H9 (cell line): Measurements from ENCODE around the gene EEF1AKMT2. TPM values are rescaled to one million over a fixed set of nuclear protein-coding genes. Genes with fewer than 3 reads are reported as not detected.

ENCODE experiments used
- DNase-seq: peaks from one replicate; pipeline ENCODE4 v3.0.0-alpha.2; 2017
- H2AFZ ChIP-seq: one replicate; pipeline ENCODE4 v1.6.1; 2013; ENCODE audit warnings: mild to moderate bottlenecking, low read length, control low read depth, moderate library complexity
- H2AK5ac ChIP-seq: 2 replicates; pipeline ENCODE4 v1.6.1; 2013; ENCODE audit warnings: low read length, control low read depth, mixed read lengths; ENCODE audit not compliant: insufficient read length
- H2BK120ac ChIP-seq: one replicate; pipeline ENCODE4 v1.6.1; 2013; ENCODE audit warnings: low read depth, mild to moderate bottlenecking, low read length, control low read depth, inconsistent platforms; ENCODE audit not compliant: poor library complexity, severe bottlenecking
- H2BK12ac ChIP-seq: 2 replicates; pipeline ENCODE4 v1.6.1; 2013; ENCODE audit warnings: low read length, control low read depth, mixed read lengths, low read depth; ENCODE audit not compliant: insufficient read length
- H2BK15ac ChIP-seq: 2 replicates; pipeline ENCODE4 v1.6.1; 2013; ENCODE audit warnings: low read depth, low read length, control low read depth
- H2BK20ac ChIP-seq: one replicate; pipeline ENCODE4 v1.6.1; 2013; ENCODE audit warnings: low read depth, mild to moderate bottlenecking, low read length, control low read depth, inconsistent platforms; ENCODE audit not compliant: poor library complexity, severe bottlenecking
- H2BK5ac ChIP-seq: 2 replicates; pipeline ENCODE4 v1.6.1; 2013; ENCODE audit warnings: low read length, control low read depth, mixed read lengths; ENCODE audit not compliant: insufficient read length
- H3K14ac ChIP-seq: 2 replicates; pipeline ENCODE4 v1.6.1; 2013; ENCODE audit warnings: low read length, control low read depth; ENCODE audit not compliant: insufficient read depth
- H3K18ac ChIP-seq: 2 replicates; pipeline ENCODE4 v1.6.1; 2013; ENCODE audit warnings: low read depth, mild to moderate bottlenecking, mixed read lengths, low read length, control low read depth; ENCODE audit not compliant: insufficient read length
- H3K23ac ChIP-seq: 2 replicates; pipeline ENCODE4 v1.6.1; 2013; ENCODE audit warnings: low read length, control low read depth, mixed read lengths, low read depth; ENCODE audit not compliant: insufficient read length
- H3K23me2 ChIP-seq: 2 replicates; pipeline ENCODE4 v1.6.1; 2013; ENCODE audit warnings: low read depth, mild to moderate bottlenecking, mixed read lengths, low read length, control low read depth; ENCODE audit not compliant: insufficient read length, poor library complexity, severe bottlenecking
- H3K27ac ChIP-seq: 2 replicates; pipeline ENCODE4 v1.5.1; 2013; ENCODE audit warnings: low read length, control low read depth, mixed read lengths, low read depth; ENCODE audit not compliant: insufficient read length
- H3K27me3 ChIP-seq: 2 replicates; pipeline ENCODE4 v1.6.1; 2013; ENCODE audit warnings: low read length, control low read depth, inconsistent platforms; ENCODE audit not compliant: insufficient read depth
- H3K4ac ChIP-seq: 2 replicates; pipeline ENCODE4 v1.6.1; 2013; ENCODE audit warnings: low read depth, mild to moderate bottlenecking, control low read depth, inconsistent platforms, low read length, moderate library complexity
- H3K4me1 ChIP-seq: 2 replicates; pipeline ENCODE4 v1.6.1; 2013; ENCODE audit warnings: low read length, control low read depth, inconsistent platforms; ENCODE audit not compliant: insufficient read depth
- H3K4me2 ChIP-seq: 2 replicates; pipeline ENCODE4 v1.6.1; 2013; ENCODE audit warnings: low read length, control low read depth, mixed read lengths; ENCODE audit not compliant: insufficient read length, insufficient read depth
- H3K56ac ChIP-seq: 2 replicates; pipeline ENCODE4 v1.6.1; 2013; ENCODE audit warnings: low read depth, mild to moderate bottlenecking, mixed read lengths, low read length, control low read depth; ENCODE audit not compliant: insufficient read length
- H3K79me1 ChIP-seq: 2 replicates; pipeline ENCODE4 v1.6.1; 2013; ENCODE audit warnings: low read depth, mild to moderate bottlenecking, moderate library complexity, low read length, control low read depth, inconsistent platforms; ENCODE audit not compliant: insufficient read depth, poor library complexity, severe bottlenecking
- H3K79me2 ChIP-seq: 2 replicates; pipeline ENCODE4 v1.6.1; 2013; ENCODE audit warnings: low read length, control low read depth, inconsistent platforms; ENCODE audit not compliant: insufficient read depth
- H3K9ac ChIP-seq: 2 replicates; pipeline ENCODE4 v1.6.1; 2013; ENCODE audit warnings: low read length, control low read depth, mixed read lengths; ENCODE audit not compliant: insufficient read length; ENCODE audit errors: extremely low read depth
- H3K9me3 ChIP-seq: one replicate; pipeline ENCODE4 v1.6.1; 2013; ENCODE audit warnings: low read depth, low read length, inconsistent platforms; ENCODE audit not compliant: control insufficient read depth
- H3T11ph ChIP-seq: one replicate; pipeline ENCODE4 v1.6.1; 2013; ENCODE audit warnings: mild to moderate bottlenecking, low read length, control low read depth, inconsistent platforms
- H4K20me1 ChIP-seq: one replicate; pipeline ENCODE4 v1.6.1; 2013; ENCODE audit not compliant: control insufficient read depth, insufficient read length, insufficient read depth
- H4K5ac ChIP-seq: 2 replicates; pipeline ENCODE4 v1.6.1; 2013; ENCODE audit warnings: low read depth, mild to moderate bottlenecking, mixed read lengths, low read length, control low read depth; ENCODE audit not compliant: insufficient read length
- H4K8ac ChIP-seq: replicated peaks from 2 replicates; pipeline ENCODE4 v1.6.1; 2013; ENCODE audit warnings: low read length, control low read depth, mixed read lengths, low read depth; ENCODE audit not compliant: insufficient read length
- H4K91ac ChIP-seq: 2 replicates; pipeline ENCODE4 v1.6.1; 2013; ENCODE audit warnings: low read depth, mild to moderate bottlenecking, moderate library complexity, mixed read lengths, low read length, control low read depth; ENCODE audit not compliant: insufficient read length
- H3K27ac Mint-ChIP-seq, 3 experiments: 2 replicates in 2 of 3; 3 replicates in 1 of 3; pipeline ENCODE4 v1.8.0; 2020 to 2021; ENCODE audit warnings: mixed read lengths in 3 of 3, mild to moderate bottlenecking in 1 of 3, moderate library complexity in 1 of 3
- H3K27me3 Mint-ChIP-seq: 2 replicates; pipeline ENCODE4 v1.8.0; 2021; ENCODE audit warnings: low read depth, mild to moderate bottlenecking, moderate library complexity, mixed read lengths
- H3K36me3 Mint-ChIP-seq, 3 experiments: 2 replicates in 2 of 3; 3 replicates in 1 of 3; pipeline ENCODE4 v1.8.0; 2020 to 2021; ENCODE audit warnings: low read depth in 3 of 3, mixed read lengths in 3 of 3; ENCODE audit not compliant: insufficient read depth in 1 of 3
- H3K4me1 Mint-ChIP-seq, 2 experiments: 2 replicates each; pipeline ENCODE4 v1.8.0; 2020; ENCODE audit warnings: mixed read lengths in 2 of 2
- H3K4me3 Mint-ChIP-seq, 2 experiments: 2 replicates in 1 of 2; 3 replicates in 1 of 2; pipeline ENCODE4 v1.8.0; 2020 to 2021; ENCODE audit warnings: mild to moderate bottlenecking in 2 of 2, mixed read lengths in 2 of 2, moderate library complexity in 1 of 2
- H3K9me3 Mint-ChIP-seq, 2 experiments: 2 replicates in 1 of 2; 3 replicates in 1 of 2; pipeline ENCODE4 v1.8.0; 2020; ENCODE audit warnings: mild to moderate bottlenecking in 2 of 2, mixed read lengths in 2 of 2, moderate library complexity in 1 of 2
- WGBS: extraction: QIAGEN DNeasy Blood & Tissue Kit; methylation state at CpG from one replicate; pipeline ENCODE4 v1.1.7; 2013; ENCODE audit warnings: missing lambda C conversion rate, low lambda C conversion rate, mixed read lengths; ENCODE audit not compliant: insufficient read length; ENCODE audit errors: extremely low coverage; 5-methylcytosine and 5-hydroxymethylcytosine counted together
- total RNA-seq: library from RNA; stranded (reverse); gene quantifications from 2 replicates; pipeline ENCODE4 v1.2.1, GENCODE V29; 2021
- TF ChIP-seq, protein P1 (sequence below): fragments of 200-600 bp; sonication (generic); conservative IDR thresholded peaks from 3 replicates; pipeline ENCODE4 v1.8.0; 2021; ENCODE audit warnings: antibody characterized with exemption, mild to moderate bottlenecking

EEF1AKMT2 gene
- total RNA-seq, 1 experiment from 2014 or later = 19.0 TPM

DNA sequence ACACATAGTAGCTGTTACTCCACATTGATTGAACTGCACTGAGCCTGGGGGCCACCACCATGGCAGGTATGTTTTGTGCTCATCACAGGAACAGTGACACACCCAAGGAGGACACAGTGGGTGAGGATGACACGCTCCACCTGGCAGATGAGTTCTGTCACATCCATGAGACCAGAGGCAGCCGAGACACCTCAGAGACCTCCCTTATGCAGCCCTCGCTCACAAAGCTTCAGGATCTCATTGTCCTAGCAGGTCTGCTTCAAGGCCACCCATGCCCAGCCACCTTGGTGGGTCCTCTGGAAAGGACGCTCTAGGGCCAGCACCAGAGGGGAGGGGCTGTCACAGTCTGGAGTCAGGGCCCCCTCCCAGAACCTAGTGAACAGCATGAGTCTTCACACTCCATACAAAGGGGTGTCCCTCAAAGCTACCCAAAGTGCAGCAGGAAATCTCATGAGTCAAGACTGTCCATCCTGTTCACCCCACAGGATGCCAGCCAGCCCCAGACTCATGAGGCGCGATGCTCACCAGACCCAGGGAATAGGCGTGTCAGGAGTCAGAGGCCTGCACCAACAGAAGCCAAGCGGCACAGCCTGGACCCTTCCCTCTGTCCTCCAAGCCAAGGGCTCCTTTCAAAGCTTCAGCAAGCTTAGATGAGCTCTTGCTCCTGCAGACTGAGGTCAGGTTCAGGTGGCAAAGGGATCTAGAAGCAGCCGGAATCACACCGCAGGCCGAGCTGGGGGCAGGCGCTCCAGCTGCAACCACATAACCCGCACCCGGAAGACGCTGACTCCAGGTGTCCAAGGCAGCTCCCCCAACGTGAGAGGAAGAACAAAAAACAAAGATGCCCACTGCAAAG is 57.1 kb downstream of the EEF1AKMT2 start:
- peaks cover 2% of the 10 kb centered on the region; the same call in 1 of the 2 replicates for H3K4me1 ChIP-seq
- H3K27me3 ChIP-seq = no peaks in the 10 kb centered on the region
- no peak overlapping the region for H3T11ph ChIP-seq
- no peaks in the 10 kb centered on the region for H3K79me1 ChIP-seq
- no peak overlapping the region for H2BK20ac ChIP-seq
- H3K9me3 ChIP-seq = no peaks in the 10 kb centered on the region
- H4K91ac ChIP-seq = no peak overlapping the region
- H4K5ac ChIP-seq = no peak overlapping the region
- no peak overlapping the region for H3K9ac ChIP-seq
- H4K20me1 ChIP-seq = peaks cover 2% of the 10 kb centered on the region
- no peaks in the 10 kb centered on the region; the same call in 1 of the 2 replicates for H3K79me2 ChIP-seq
- H3K4me2 ChIP-seq = no peak overlapping the region
- no peak overlapping the region for H2BK120ac ChIP-seq
- H3K27me3 Mint-ChIP-seq = peaks cover 8% of the 10 kb centered on the region
- no peak overlapping the region for H3K23ac ChIP-seq
- peaks cover 0 to 5% (median 2%) of the 10 kb centered on the region in 3 experiments; a peak in 6 of 7 replicates for H3K36me3 Mint-ChIP-seq
- no peak overlapping the region for H3K18ac ChIP-seq
- H3K27ac ChIP-seq = no peak overlapping the region
- H2BK15ac ChIP-seq = no peak overlapping the region
- no peaks in the 10 kb centered on the region; a peak in 1 of 5 replicates for H3K9me3 Mint-ChIP-seq
- H3K4me1 Mint-ChIP-seq = peaks cover 30 to 38% of the 10 kb centered on the region in 2 experiments
- H2BK12ac ChIP-seq = no peak overlapping the region
- H4K8ac ChIP-seq = no peak overlapping the region
- H3K56ac ChIP-seq = no peak overlapping the region
- no peak overlapping the region for H3K4me3 Mint-ChIP-seq
- DNase-seq = peak; percentile 18
- no peak overlapping the region for H2BK5ac ChIP-seq
- no peaks in the 10 kb centered on the region for H3K23me2 ChIP-seq
- H3K4ac ChIP-seq = no peak overlapping the region
- H3K14ac ChIP-seq = no peak overlapping the region
- WGBS = no CpG with 5 or more reads among the region's 16 CpGs
- no peak overlapping the region for H2AK5ac ChIP-seq
- TF ChIP-seq, protein P1, sequence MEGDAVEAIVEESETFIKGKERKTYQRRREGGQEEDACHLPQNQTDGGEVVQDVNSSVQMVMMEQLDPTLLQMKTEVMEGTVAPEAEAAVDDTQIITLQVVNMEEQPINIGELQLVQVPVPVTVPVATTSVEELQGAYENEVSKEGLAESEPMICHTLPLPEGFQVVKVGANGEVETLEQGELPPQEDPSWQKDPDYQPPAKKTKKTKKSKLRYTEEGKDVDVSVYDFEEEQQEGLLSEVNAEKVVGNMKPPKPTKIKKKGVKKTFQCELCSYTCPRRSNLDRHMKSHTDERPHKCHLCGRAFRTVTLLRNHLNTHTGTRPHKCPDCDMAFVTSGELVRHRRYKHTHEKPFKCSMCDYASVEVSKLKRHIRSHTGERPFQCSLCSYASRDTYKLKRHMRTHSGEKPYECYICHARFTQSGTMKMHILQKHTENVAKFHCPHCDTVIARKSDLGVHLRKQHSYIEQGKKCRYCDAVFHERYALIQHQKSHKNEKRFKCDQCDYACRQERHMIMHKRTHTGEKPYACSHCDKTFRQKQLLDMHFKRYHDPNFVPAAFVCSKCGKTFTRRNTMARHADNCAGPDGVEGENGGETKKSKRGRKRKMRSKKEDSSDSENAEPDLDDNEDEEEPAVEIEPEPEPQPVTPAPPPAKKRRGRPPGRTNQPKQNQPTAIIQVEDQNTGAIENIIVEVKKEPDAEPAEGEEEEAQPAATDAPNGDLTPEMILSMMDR = no peak
- H2AFZ ChIP-seq = no peak overlapping the region
- H3K27ac Mint-ChIP-seq = no peak overlapping the region; a peak in 1 of 7 replicates
